T-helper 1 cell treated with Interleukin-12 subunit alpha and Interleukin-12 subunit beta and Interleukin-4 antibody, amounts not matched to agents 30 μg/mL and 1 μg/mL, for 36 hours (primary cell): Measurements from ENCODE around the gene HSF2BP.
"Not testable (repeated sequence)": the region's sequence is repeated elsewhere in the genome, so short reads cannot be mapped to it uniquely, and the experiment has no call there.

ENCODE experiments used
- H3K27ac Mint-ChIP-seq: one replicate; pipeline ENCODE4 v1.8.0; 2021; ENCODE audit warnings: mild to moderate bottlenecking, mixed read lengths
- H3K27me3 Mint-ChIP-seq: one replicate; pipeline ENCODE4 v1.8.0; 2021; ENCODE audit warnings: low read depth, mixed read lengths
- H3K36me3 Mint-ChIP-seq: one replicate; pipeline ENCODE4 v1.8.0; 2021; ENCODE audit warnings: low read depth, mixed read lengths
- H3K4me1 Mint-ChIP-seq: one replicate; pipeline ENCODE4 v1.8.0; 2021; ENCODE audit warnings: low read depth, mixed read lengths
- H3K4me3 Mint-ChIP-seq: one replicate; pipeline ENCODE4 v1.8.0; 2021; ENCODE audit warnings: mild to moderate bottlenecking, moderate library complexity, mixed read lengths
- H3K9me3 Mint-ChIP-seq: one replicate; pipeline ENCODE4 v1.8.0; 2021; ENCODE audit warnings: mixed read lengths

HSF2BP gene

DNA sequence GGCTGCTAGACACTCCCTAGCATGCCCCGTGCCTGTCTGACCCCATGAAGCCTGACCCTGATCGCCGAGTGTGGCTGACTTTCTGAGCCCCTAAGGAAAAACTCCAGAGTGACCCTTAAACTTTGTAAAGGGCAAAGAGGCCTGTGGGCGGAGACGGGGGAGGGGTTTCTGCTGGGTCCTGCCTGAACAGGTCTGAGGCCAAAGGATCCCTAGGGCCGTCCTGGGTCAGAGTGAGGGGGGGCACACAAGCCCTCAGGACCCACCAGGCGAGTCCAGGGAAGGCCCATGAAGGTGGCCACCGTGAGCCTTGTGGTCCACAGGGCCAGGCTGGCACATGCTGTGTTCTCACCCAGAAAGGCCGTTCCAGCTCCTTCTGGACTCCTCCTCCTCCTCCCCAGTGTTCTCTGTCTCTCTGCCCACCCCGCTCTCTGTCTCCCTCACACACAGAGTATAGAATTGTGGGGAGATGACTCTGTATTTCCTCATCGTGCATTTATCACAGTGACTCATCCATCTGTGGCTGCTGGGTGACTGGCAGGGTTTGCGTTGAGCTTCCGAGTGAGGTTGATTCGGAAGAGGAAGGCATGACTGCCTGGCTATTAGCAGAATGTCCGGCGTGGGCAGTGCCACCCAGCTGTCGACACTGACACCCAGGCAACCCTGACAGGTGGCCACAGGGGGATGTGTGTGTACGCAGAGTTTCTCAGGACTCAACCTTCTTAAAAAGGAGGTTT is 164.8 kb downstream of the HSF2BP start:
- H3K36me3 Mint-ChIP-seq, H3K4me1 Mint-ChIP-seq, H3K27ac Mint-ChIP-seq, H3K27me3 Mint-ChIP-seq, H3K9me3 Mint-ChIP-seq, H3K4me3 Mint-ChIP-seq: not testable (repeated sequence)

DNA sequence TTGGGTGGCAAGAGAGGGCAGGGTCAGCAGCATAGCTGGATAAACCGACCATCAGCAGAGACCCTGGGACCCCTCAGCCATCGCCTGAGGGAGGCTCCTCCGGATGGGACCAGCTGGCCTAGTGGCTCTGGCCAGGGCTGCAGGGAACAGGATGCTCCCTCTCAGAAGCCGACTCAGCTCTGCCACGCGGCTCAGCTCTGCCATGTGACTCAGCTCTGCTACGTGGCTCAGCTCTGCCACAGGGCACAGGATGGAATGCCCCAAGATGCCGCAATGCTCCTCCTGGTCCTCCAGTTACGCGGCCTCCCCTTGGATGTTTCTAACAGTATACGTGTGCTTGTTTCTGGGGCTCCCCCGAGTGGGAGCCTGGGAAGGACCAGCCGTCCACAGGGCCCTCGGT is 165.8 kb downstream of the HSF2BP start:
- not testable (repeated sequence) for H3K36me3 Mint-ChIP-seq, H3K4me3 Mint-ChIP-seq, H3K4me1 Mint-ChIP-seq, H3K27ac Mint-ChIP-seq, H3K9me3 Mint-ChIP-seq, H3K27me3 Mint-ChIP-seq

- not testable (repeated sequence) for H3K9me3 Mint-ChIP-seq, H3K4me3 Mint-ChIP-seq, H3K4me1 Mint-ChIP-seq, H3K27me3 Mint-ChIP-seq, H3K36me3 Mint-ChIP-seq, H3K27ac Mint-ChIP-seq
Observed at GRCh38 chr21:43488235-43488634, 171.1 kb downstream of the HSF2BP start.

- H3K9me3 Mint-ChIP-seq, H3K27me3 Mint-ChIP-seq, H3K4me3 Mint-ChIP-seq, H3K27ac Mint-ChIP-seq, H3K36me3 Mint-ChIP-seq, H3K4me1 Mint-ChIP-seq: not testable (repeated sequence)
Observed at GRCh38 chr21:43486051-43486450, 173.2 kb downstream of the HSF2BP start.

GRCh38 chr21:43485016-43485415 is 174.3 kb downstream of the HSF2BP start:
- H3K27me3 Mint-ChIP-seq, H3K4me3 Mint-ChIP-seq, H3K4me1 Mint-ChIP-seq, H3K27ac Mint-ChIP-seq, H3K36me3 Mint-ChIP-seq, H3K9me3 Mint-ChIP-seq: not testable (repeated sequence)

- H3K27ac Mint-ChIP-seq, H3K9me3 Mint-ChIP-seq, H3K4me1 Mint-ChIP-seq, H3K36me3 Mint-ChIP-seq, H3K27me3 Mint-ChIP-seq, H3K4me3 Mint-ChIP-seq: not testable (repeated sequence)
Observed at GRCh38 chr21:43479197-43479596, 180.1 kb downstream of the HSF2BP start.
